Measurements from ENCODE around the gene YWHAG. TPM values are rescaled to one million over a fixed set of nuclear protein-coding genes. Genes with fewer than 3 reads are reported as not detected.

YWHAG gene
- total and polyA plus RNA-seq, 4 donors: 11.6 to 46.7 (median 43.5) TPM

- no peak for TF ChIP-seq ATF3 (IDR thresholded peaks at IDR 0.05)
- TF ChIP-seq REST (IDR thresholded peaks at IDR 0.05): no peak
- no peak for TF ChIP-seq CTCF (IDR thresholded peaks at IDR 0.05; ENCODE audit: low read depth, low read length, missing input control)
- no peak for TF ChIP-seq GABPA (IDR thresholded peaks at IDR 0.05 in 1 of 2, conservative IDR thresholded peaks at IDR 0.05 in 1 of 2)
- no peak for TF ChIP-seq EGR1 (IDR thresholded peaks at IDR 0.05; ENCODE audit: low read depth in 2 of 2)
- TF ChIP-seq FOXA2 (IDR thresholded peaks at IDR 0.05): no peak
- TF ChIP-seq MAX (IDR thresholded peaks at IDR 0.05): no peak
- TF ChIP-seq YY1 (IDR thresholded peaks at IDR 0.05): no peak
- TF ChIP-seq FOXA1 (IDR thresholded peaks at IDR 0.05): no peak
- no peak for TF ChIP-seq RXRA (IDR thresholded peaks at IDR 0.05)
- no peak for TF ChIP-seq HNF4A (conservative IDR thresholded peaks at IDR 0.05)
- no peak for TF ChIP-seq HNF4G (IDR thresholded peaks at IDR 0.05)
- Histone ChIP-seq H3K27me3 (ENCODE audit: control insufficient read depth in 4 of 4, insufficient read depth in 4 of 4, low read length in 3 of 4) (no peaks in the 10 kb centered on the region), H3K36me3 (ENCODE audit: control insufficient read depth in 4 of 4, insufficient read depth in 3 of 4, low read depth in 1 of 4, low read length in 3 of 4) (no peaks in the 10 kb centered on the region), H3K4me1 (ENCODE audit: control insufficient read depth in 4 of 4, insufficient read depth in 4 of 4, low read length in 3 of 4) (peaks cover 0 to 2% (median 0%) of the 10 kb centered on the region in 4 donors), H3K4me3 (ENCODE audit: low read depth in 1 of 3, low read length in 3 of 3) (no peak overlapping the region), H3K9ac (ENCODE audit: low read depth in 1 of 2, low read length in 2 of 2) (no peak overlapping the region), H3K9me3 (ENCODE audit: control insufficient read depth in 4 of 4, low read length in 3 of 4) (no peaks in the 10 kb centered on the region), H3K27ac (ENCODE audit: low read depth in 1 of 2, low read length in 2 of 2) (no peak overlapping the region)
- WGBS: 89% methylated on average over 11 of the region's 11 CpGs
- no peak for DNase-seq (ENCODE audit: low spot score)
Measured at GRCh38 chr7:76386691-76387260, 28.0 kb upstream of the YWHAG start.

GRCh38 chr7:76383089-76383944 is 24.5 kb upstream of the YWHAG start:
- no peaks in the 10 kb centered on the region for H3K9me3 ChIP-seq (ENCODE audit: control insufficient read depth in 4 of 4, low read length in 3 of 4)
- DNase-seq (ENCODE audit: low spot score): no peak
- H3K9ac ChIP-seq (ENCODE audit: low read depth in 1 of 2, low read length in 2 of 2): no peak overlapping the region
- no peaks in the 10 kb centered on the region for H3K27me3 ChIP-seq (ENCODE audit: control insufficient read depth in 4 of 4, insufficient read depth in 4 of 4, low read length in 3 of 4)
- 86% methylated on average over 13 of the region's 13 CpGs for WGBS
- no peak overlapping the region for H3K4me3 ChIP-seq (ENCODE audit: low read depth in 1 of 3, low read length in 3 of 3)
- H3K27ac ChIP-seq (ENCODE audit: low read depth in 1 of 2, low read length in 2 of 2): no peak overlapping the region
- no peaks in the 10 kb centered on the region for H3K36me3 ChIP-seq (ENCODE audit: control insufficient read depth in 4 of 4, insufficient read depth in 3 of 4, low read depth in 1 of 4, low read length in 3 of 4)
- peaks cover 0 to 6% (median 3%) of the 10 kb centered on the region in 4 donors for H3K4me1 ChIP-seq (ENCODE audit: control insufficient read depth in 4 of 4, insufficient read depth in 4 of 4, low read length in 3 of 4)
- no peak for TF ChIP-seq YY1 (IDR thresholded peaks at IDR 0.05)
- no peak for TF ChIP-seq NR2F2 (IDR thresholded peaks at IDR 0.05)
- TF ChIP-seq HNF4A (conservative IDR thresholded peaks at IDR 0.05): no peak
- TF ChIP-seq GABPA (IDR thresholded peaks at IDR 0.05 in 1 of 2, conservative IDR thresholded peaks at IDR 0.05 in 1 of 2): no peak
- TF ChIP-seq FOXA1 (IDR thresholded peaks at IDR 0.05): no peak
- no peak for TF ChIP-seq ATF3 (IDR thresholded peaks at IDR 0.05)
- no peak for TF ChIP-seq CTCF (IDR thresholded peaks at IDR 0.05; ENCODE audit: low read depth, low read length, missing input control)
- TF ChIP-seq ZBTB33 (IDR thresholded peaks at IDR 0.05): no peak
- TF ChIP-seq REST (IDR thresholded peaks at IDR 0.05): no peak
